Left ventricle myocardium superior (tissue), 1 donor: ENCODE measurements around the gene TERB1. TPM values are rescaled to one million over a fixed set of nuclear protein-coding genes. Genes with fewer than 3 reads are reported as not detected.
A peak's percentile ranks its signal among the peaks of the same experiment; 100 is the strongest.

Source experiments
- ATAC-seq: fragments of 200-7000 bp; cut with Tn5 transposase; one replicate; pipeline ENCODE4 v1.9.1; 2020; ENCODE audit warnings: mild to moderate bottlenecking, moderate library complexity
- DNase-seq: peaks from one replicate; pipeline ENCODE4 v3.0.0-alpha.2; 2020
- intact Hi-C: fragments of 100-400 bp; cut with micrococcal nuclease; formaldehyde crosslinking; loops from one replicate; pipeline ENCODE4 v1.11.0; 2022
- long read RNA-seq: library from polyadenylated mRNA; unstranded; transcript quantifications from one replicate; pipeline ENCODE4 v2.0.0, GENCODE V29; 2021
- total RNA-seq: library from RNA; stranded (reverse); fragmentation: NEBNext Ultra II Directional; extraction: Animal tissue kit (Norgen Biotek cat#: 25700); gene quantifications from one replicate; pipeline ENCODE4 v1.2.1, GENCODE V29; 2021
- donor health status: DM: no; HTN: yes; CAD: no; lungs with severe emphysema.

Gene TERB1
- not detected for total RNA-seq
- long read RNA-seq = 0 reads

- intact Hi-C loops = no loop called here
- DNase-seq = no peak
- no peak for ATAC-seq
Observed at GRCh38 chr16:66801320-66802105, at the start of gene TERB1. TSS of gene TERB1 (minus strand) at chr16:66801584. CDS start at chr16:66796798, 4,786 bp downstream.

GRCh38 chr16:66850115-66850815 lies 48.9 kb upstream of the TERB1 start:
- DNase-seq = no peak
- intact Hi-C loops = no loop called here

GRCh38 chr16:66849549-66849948 lies 48.2 kb upstream of the TERB1 start:
- intact Hi-C loops = no loop called here
- ATAC-seq = no peak
- no peak for DNase-seq

More at GRCh38 chr16:66850115-66850815, 48.9 kb upstream of the TERB1 start:
- no peak for ATAC-seq

- ATAC-seq (no peak), DNase-seq (no peak)
- intact Hi-C loops = no loop called here
Observed at GRCh38 chr16:66849021-66849420, 47.6 kb upstream of the TERB1 start.

GRCh38 chr16:66848172-66848571 lies 46.8 kb upstream of the TERB1 start:
- intact Hi-C loops = no loop called here
- ATAC-seq = no peak
- DNase-seq = no peak

- DNase-seq (no peak), ATAC-seq (no peak)
- intact Hi-C loops = no loop called here
Observed at GRCh38 chr16:66847533-66848067, 46.2 kb upstream of the TERB1 start.

- DNase-seq (no peak), ATAC-seq (no peak)
- intact Hi-C loops = no loop called here
Observed at GRCh38 chr16:66846831-66847230, 45.4 kb upstream of the TERB1 start.

GRCh38 chr16:66846266-66846665 lies 44.9 kb upstream of the TERB1 start:
- DNase-seq (no peak), ATAC-seq (no peak)
- intact Hi-C loops = no loop called here

GRCh38 chr16:66845791-66846221 lies 44.4 kb upstream of the TERB1 start:
- peak; percentile 16 for ATAC-seq
- DNase-seq = no peak
- intact Hi-C loops = no loop called here

- no peak for ATAC-seq
- intact Hi-C loops = no loop called here
- DNase-seq = no peak
Observed at GRCh38 chr16:66845080-66845410, 43.7 kb upstream of the TERB1 start.

GRCh38 chr16:66844342-66845079 lies 43.1 kb upstream of the TERB1 start, which contains the start of gene CA7:
TSS of gene CA7 (plus strand) at chr16:66844414. CDS start at chr16:66844488, 74 bp downstream.
- intact Hi-C loops = no loop called here
- peak; percentile 45 for ATAC-seq
- DNase-seq = no peak

GRCh38 chr16:66844009-66844341 lies 42.6 kb upstream of the TERB1 start:
- no peak for ATAC-seq
- intact Hi-C loops = no loop called here

GRCh38 chr16:66843191-66843590 lies 41.8 kb upstream of the TERB1 start:
- no peak for DNase-seq
- ATAC-seq = no peak
- intact Hi-C loops = no loop called here

More at GRCh38 chr16:66844009-66844341, 42.6 kb upstream of the TERB1 start:
- no peak for DNase-seq

GRCh38 chr16:66842765-66843164 lies 41.4 kb upstream of the TERB1 start:
- DNase-seq = no peak
- no peak for ATAC-seq
- intact Hi-C loops = no loop called here

GRCh38 chr16:66841366-66841765 lies 40.0 kb upstream of the TERB1 start:
- DNase-seq (no peak), ATAC-seq (no peak)
- intact Hi-C loops = no loop called here

- no peak for DNase-seq
- intact Hi-C loops = no loop called here
- no peak for ATAC-seq
Observed at GRCh38 chr16:66840883-66841282, 39.5 kb upstream of the TERB1 start.

GRCh38 chr16:66834746-66835145 lies 33.4 kb upstream of the TERB1 start:
- no peak for ATAC-seq
- intact Hi-C loops = no loop called here
- DNase-seq = no peak

GRCh38 chr16:66832661-66833305 lies 31.4 kb upstream of the TERB1 start:
- no peak for DNase-seq
- intact Hi-C loops = no loop called here
- no peak for ATAC-seq

GRCh38 chr16:66832190-66832589 lies 30.8 kb upstream of the TERB1 start:
- DNase-seq = no peak
- intact Hi-C loops = no loop called here
- ATAC-seq = no peak
